Skeletal muscle tissue (tissue), 4 donors: ENCODE data around the gene HS6ST3. TPM values are rescaled to one million over a fixed set of nuclear protein-coding genes. Genes with fewer than 3 reads are reported as not detected.

Source experiments
- H3K27ac ChIP-seq: one replicate; pipeline ENCODE4 v1.7.0; 2013; ENCODE audit warnings: mild to moderate bottlenecking, low read depth, low read length, inconsistent platforms
- H3K27me3 ChIP-seq, 3 donors: one replicate each; pipeline ENCODE4 v1.7.0; 2013; ENCODE audit warnings: low read length in 3 of 3; ENCODE audit not compliant: control insufficient read depth in 3 of 3, insufficient read depth in 3 of 3
- H3K36me3 ChIP-seq, 3 donors: one replicate each; pipeline ENCODE4 v1.7.0; 2013; ENCODE audit warnings: low read length in 3 of 3; ENCODE audit not compliant: control insufficient read depth in 3 of 3, insufficient read depth in 3 of 3
- H3K4me1 ChIP-seq, 3 donors: one replicate each; pipeline ENCODE4 v1.7.0; 2013; ENCODE audit warnings: low read length in 3 of 3, mild to moderate bottlenecking in 3 of 3; ENCODE audit not compliant: control insufficient read depth in 3 of 3, insufficient read depth in 3 of 3
- H3K4me3 ChIP-seq, 3 donors: one replicate each; pipeline ENCODE4 v1.7.0; 2013; ENCODE audit warnings: low read length in 3 of 3
- H3K9ac ChIP-seq, 3 donors: one replicate each; pipeline ENCODE4 v1.7.0; 2013; ENCODE audit warnings: low read length in 3 of 3, mild to moderate bottlenecking in 3 of 3, moderate library complexity in 2 of 3, low read depth in 1 of 3
- H3K9me3 ChIP-seq, 3 donors: one replicate each; pipeline ENCODE4 v1.7.0; 2013; ENCODE audit warnings: low read length in 3 of 3; ENCODE audit not compliant: control insufficient read depth in 3 of 3
- total RNA-seq: library from RNA; depleted of rRNA; stranded (reverse); fragments of >200 nt; gene quantifications from one replicate; pipeline ENCODE4 v1.2.3, GENCODE V29; 2014
- donor health status: Osteomylitis.

HS6ST3 gene
- total RNA-seq, 1 donor from 2014 or later: 0.52 TPM

GRCh38 chr13:96221471-96221870 is 131.6 kb downstream of the HS6ST3 start:
- Histone ChIP-seq H3K36me3 (no peaks in the 10 kb centered on the region), H3K9me3 (no peaks in the 10 kb centered on the region), H3K27me3 (no peaks in the 10 kb centered on the region), H3K9ac (no peak overlapping the region), H3K4me1 (peaks cover 0 to 5% (median 3%) of the 10 kb centered on the region in 3 donors), H3K4me3 (no peak overlapping the region), H3K27ac (no peak overlapping the region)

GRCh38 chr13:96223231-96223630 is 133.3 kb downstream of the HS6ST3 start:
- Histone ChIP-seq H3K27ac (peak overlapping the region; percentile 39), H3K4me1 (peaks cover 0 to 5% (median 3%) of the 10 kb centered on the region in 3 donors), H3K4me3 (no peak overlapping the region), H3K36me3 (no peaks in the 10 kb centered on the region), H3K9me3 (no peaks in the 10 kb centered on the region), H3K9ac (no peak overlapping the region), H3K27me3 (no peaks in the 10 kb centered on the region)

GRCh38 chr13:96229356-96229755 is 139.4 kb downstream of the HS6ST3 start:
- Histone ChIP-seq H3K9me3 (no peaks in the 10 kb centered on the region), H3K4me3 (no peak overlapping the region), H3K27me3 (no peaks in the 10 kb centered on the region), H3K36me3 (no peaks in the 10 kb centered on the region), H3K27ac (no peak overlapping the region), H3K4me1 (no peaks in the 10 kb centered on the region), H3K9ac (no peak overlapping the region)

GRCh38 chr13:96238241-96238640 is 148.3 kb downstream of the HS6ST3 start:
- no peaks in the 10 kb centered on the region for H3K27me3 ChIP-seq
- no peaks in the 10 kb centered on the region for H3K36me3 ChIP-seq
- no peak overlapping the region for H3K27ac ChIP-seq
- peaks cover 0 to 2% (median 0%) of the 10 kb centered on the region in 3 donors for H3K4me1 ChIP-seq
- H3K9me3 ChIP-seq: no peaks in the 10 kb centered on the region
- no peak overlapping the region for H3K9ac ChIP-seq
- no peak overlapping the region for H3K4me3 ChIP-seq

GRCh38 chr13:96238861-96239260 is 149.0 kb downstream of the HS6ST3 start:
- no peaks in the 10 kb centered on the region for H3K27me3 ChIP-seq
- no peak overlapping the region for H3K27ac ChIP-seq
- peaks cover 0 to 2% (median 0%) of the 10 kb centered on the region in 3 donors for H3K4me1 ChIP-seq
- no peak overlapping the region for H3K4me3 ChIP-seq
- no peaks in the 10 kb centered on the region for H3K36me3 ChIP-seq
- no peak overlapping the region for H3K9ac ChIP-seq
- H3K9me3 ChIP-seq: no peaks in the 10 kb centered on the region

- Histone ChIP-seq H3K36me3 (no peaks in the 10 kb centered on the region), H3K9me3 (no peaks in the 10 kb centered on the region), H3K9ac (no peak overlapping the region), H3K4me3 (no peak overlapping the region), H3K27me3 (no peaks in the 10 kb centered on the region), H3K4me1 (no peaks in the 10 kb centered on the region), H3K27ac (no peak overlapping the region)
These were observed 153.5 kb downstream of the HS6ST3 start for GRCh38 chr13:96243376-96243775.

- H3K36me3 ChIP-seq: no peaks in the 10 kb centered on the region
- H3K27ac ChIP-seq: no peak overlapping the region
- no peak overlapping the region for H3K9ac ChIP-seq
- no peaks in the 10 kb centered on the region for H3K9me3 ChIP-seq
- no peaks in the 10 kb centered on the region for H3K4me1 ChIP-seq
- no peaks in the 10 kb centered on the region for H3K27me3 ChIP-seq
- no peak overlapping the region for H3K4me3 ChIP-seq
These were observed 158.2 kb downstream of the HS6ST3 start for GRCh38 chr13:96248103-96248502.

GRCh38 chr13:96248996-96249395 is 159.1 kb downstream of the HS6ST3 start:
- H3K4me3 ChIP-seq: no peak overlapping the region
- H3K36me3 ChIP-seq: no peaks in the 10 kb centered on the region
- H3K4me1 ChIP-seq: no peaks in the 10 kb centered on the region
- no peaks in the 10 kb centered on the region for H3K9me3 ChIP-seq
- no peak overlapping the region for H3K27ac ChIP-seq
- no peak overlapping the region for H3K9ac ChIP-seq
- no peaks in the 10 kb centered on the region for H3K27me3 ChIP-seq

- Histone ChIP-seq H3K27me3 (no peaks in the 10 kb centered on the region), H3K9ac (no peak overlapping the region), H3K27ac (no peak overlapping the region), H3K4me1 (no peaks in the 10 kb centered on the region), H3K4me3 (no peak overlapping the region), H3K36me3 (no peaks in the 10 kb centered on the region), H3K9me3 (no peaks in the 10 kb centered on the region)
These were observed 163.0 kb downstream of the HS6ST3 start for GRCh38 chr13:96252903-96253302.

GRCh38 chr13:96273196-96273595 is 183.3 kb downstream of the HS6ST3 start:
- no peak overlapping the region for H3K4me3 ChIP-seq
- H3K4me1 ChIP-seq: no peaks in the 10 kb centered on the region
- no peaks in the 10 kb centered on the region for H3K36me3 ChIP-seq
- no peaks in the 10 kb centered on the region for H3K27me3 ChIP-seq
- no peaks in the 10 kb centered on the region for H3K9me3 ChIP-seq
- no peak overlapping the region for H3K9ac ChIP-seq
- no peak overlapping the region for H3K27ac ChIP-seq

GRCh38 chr13:96274046-96274445 is 184.1 kb downstream of the HS6ST3 start:
- Histone ChIP-seq H3K4me3 (no peak overlapping the region), H3K27ac (no peak overlapping the region), H3K9me3 (no peaks in the 10 kb centered on the region), H3K4me1 (no peaks in the 10 kb centered on the region), H3K36me3 (no peaks in the 10 kb centered on the region), H3K27me3 (no peaks in the 10 kb centered on the region), H3K9ac (no peak overlapping the region)
